Fibroblast of lung (primary cell): Measurements from ENCODE around the gene C1QTNF8.

Experiments
- CTCF ChIP-seq, 2 donors: IDR thresholded peaks in 1 of 2; conservative IDR thresholded peaks in 1 of 2; 1 replicate in 1 of 2; 2 replicates in 1 of 2; pipeline ENCODE4 v1.5.1; 2011 to 2012; ENCODE audit warnings: low read length in 2 of 2, control low read depth in 1 of 2, inconsistent platforms in 1 of 2, low read depth in 1 of 2, mild to moderate bottlenecking in 1 of 2
- EZH2 ChIP-seq: IDR thresholded peaks from 2 replicates; pipeline ENCODE4 v1.5.1; 2012; ENCODE audit warnings: low read length, control low read depth, mild to moderate bottlenecking; ENCODE audit errors: missing control alignments

GRCh38 chr16:1144476-1145382 lies 48.7 kb upstream of the C1QTNF8 start:
- TF ChIP-seq CTCF (conservative IDR thresholded peaks at IDR 0.05 in 1 of 2, IDR thresholded peaks at IDR 0.05 in 1 of 2; ENCODE audit: low read depth in 1 of 2, low read length in 2 of 2): no peak
- TF ChIP-seq EZH2: no peak
